Neutrophil (primary cell): ENCODE data around the gene ZIC5.

ENCODE experiments used
- H3K27ac ChIP-seq: fragments of 200-600 bp; sonication (generic); 2 replicates; pipeline ENCODE4 v1.5.1; 2016; ENCODE audit warnings: mild to moderate bottlenecking, moderate library complexity
- H3K27me3 ChIP-seq: fragments of 200-600 bp; sonication (generic); 2 replicates; pipeline ENCODE4 v1.6.0; 2016; ENCODE audit warnings: mild to moderate bottlenecking
- H3K36me3 ChIP-seq: fragments of 200-600 bp; sonication (generic); 2 replicates; pipeline ENCODE4 v1.5.1; 2017
- H3K4me1 ChIP-seq, 2 experiments: fragments of 200-600 bp in 1 of 2; sonication (generic) in 1 of 2; 1 replicate in 1 of 2; 2 replicates in 1 of 2; pipeline versions ENCODE4 v1.5.1 to v1.6.1; 2013 to 2016; ENCODE audit warnings: low read depth in 1 of 2, low read length in 1 of 2, mild to moderate bottlenecking in 1 of 2, moderate library complexity in 1 of 2; ENCODE audit not compliant: control insufficient read depth in 1 of 2, insufficient read depth in 1 of 2
- H3K4me3 ChIP-seq, 2 experiments: fragments of 200-600 bp in 1 of 2; sonication (generic) in 1 of 2; 1 replicate in 1 of 2; 2 replicates in 1 of 2; pipeline ENCODE4 v1.5.1; 2013 to 2016; ENCODE audit warnings: low read depth in 1 of 2, low read length in 1 of 2, mild to moderate bottlenecking in 1 of 2, moderate library complexity in 1 of 2
- H3K9me3 ChIP-seq: fragments of 200-600 bp; sonication (generic); 2 replicates; pipeline ENCODE4 v1.5.1; 2016
- CTCF ChIP-seq: fragments of 200-600 bp; sonication (generic); IDR thresholded peaks from 2 replicates; pipeline ENCODE4 v1.5.1; 2016; ENCODE audit warnings: antibody characterized with exemption

ZIC5 gene

GRCh38 chr13:99972190-99972731, 694 bp upstream of the ZIC5 start:
- Histone ChIP-seq H3K27me3 (peaks cover 100% of the 10 kb centered on the region), H3K36me3 (no peaks in the 10 kb centered on the region), H3K9me3 (peaks cover 8% of the 10 kb centered on the region), H3K27ac (no peak overlapping the region), H3K4me1 (peaks cover 4 to 25% of the 10 kb centered on the region in 2 experiments), H3K4me3 (no peak overlapping the region)
- TF ChIP-seq CTCF: no peak

GRCh38 chr13:99970651-99971575, 654 bp downstream of the ZIC5 start:
- Histone ChIP-seq H3K4me3 (no peak overlapping the region), H3K27ac (no peak overlapping the region), H3K4me1 (peaks cover 0 to 18% of the 10 kb centered on the region in 2 experiments), H3K36me3 (no peaks in the 10 kb centered on the region), H3K9me3 (no peaks in the 10 kb centered on the region), H3K27me3 (peaks cover 100% of the 10 kb centered on the region)
- no peak for TF ChIP-seq CTCF

GRCh38 chr13:99969919-99970650, 1.5 kb downstream of the ZIC5 start:
- no peak overlapping the region for H3K4me3 ChIP-seq
- no peak for TF ChIP-seq CTCF
- H3K9me3 ChIP-seq: no peaks in the 10 kb centered on the region
- H3K4me1 ChIP-seq: peaks cover 0 to 18% of the 10 kb centered on the region in 2 experiments
- H3K27me3 ChIP-seq: peaks cover 100% of the 10 kb centered on the region
- H3K36me3 ChIP-seq: no peaks in the 10 kb centered on the region
- no peak overlapping the region for H3K27ac ChIP-seq

GRCh38 chr13:99969453-99969918, 2.1 kb downstream of the ZIC5 start:
- Histone ChIP-seq H3K27me3 (peaks cover 100% of the 10 kb centered on the region), H3K9me3 (no peaks in the 10 kb centered on the region), H3K4me3 (no peak overlapping the region), H3K4me1 (peaks cover 0 to 18% of the 10 kb centered on the region in 2 experiments), H3K27ac (no peak overlapping the region), H3K36me3 (no peaks in the 10 kb centered on the region)
- TF ChIP-seq CTCF: no peak

GRCh38 chr13:99968521-99969452, 2.8 kb downstream of the ZIC5 start:
- H3K27ac ChIP-seq: no peak overlapping the region
- H3K9me3 ChIP-seq: no peaks in the 10 kb centered on the region
- peaks cover 100% of the 10 kb centered on the region for H3K27me3 ChIP-seq
- no peak overlapping the region for H3K4me3 ChIP-seq
- H3K4me1 ChIP-seq: peaks cover 0 to 18% of the 10 kb centered on the region in 2 experiments
- H3K36me3 ChIP-seq: no peaks in the 10 kb centered on the region
- TF ChIP-seq CTCF: no peak
